ENCODE measurements around the gene PTGER1.

DNA sequence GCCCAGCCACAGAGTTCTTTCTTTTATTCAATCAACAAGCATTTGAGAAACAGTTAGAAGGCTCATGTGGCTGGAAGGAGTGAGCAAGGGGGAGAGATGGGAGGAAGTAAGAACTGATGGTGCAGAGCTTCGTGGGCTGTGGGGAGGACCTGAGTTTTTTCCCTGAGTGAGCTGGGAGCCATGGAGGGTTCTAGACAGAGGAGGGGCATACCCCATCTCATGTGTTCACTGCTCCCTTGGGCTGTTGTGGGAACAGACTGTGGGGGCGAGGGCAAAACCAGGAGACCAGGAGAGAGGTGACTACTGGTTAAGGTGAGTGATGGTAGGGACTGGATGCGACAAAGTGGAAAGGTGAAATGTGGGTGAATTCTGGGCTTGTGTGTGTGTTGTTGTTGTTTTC is 44.4 kb downstream of the PTGER1 start:
- no peak for TF ChIP-seq POLR2A (IDR thresholded peaks at IDR 0.05; ENCODE audit: low read length)
- no peak for TF ChIP-seq GATA1 (IDR thresholded peaks at IDR 0.05; ENCODE audit: low read depth, low read length)
